A549 treated with DMSO at 1 μM for 4 hours (cell line): Measurements from ENCODE around the gene DCTPP1. TPM values are rescaled to one million over a fixed set of nuclear protein-coding genes. Genes with fewer than 3 reads are reported as not detected.

Experiments used
- total RNA-seq: library from RNA; stranded (reverse); fragments of 200-300 nt; extraction: Qiagen RNA extraction; gene quantifications from 5 replicates; pipeline ENCODE4 v1.2.3, GENCODE V29; 2022; ENCODE audit warnings: low read depth

The DCTPP1 gene
- total RNA-seq, result 115 to 143 TPM (median 137 TPM) in 5 replicates

DNA sequence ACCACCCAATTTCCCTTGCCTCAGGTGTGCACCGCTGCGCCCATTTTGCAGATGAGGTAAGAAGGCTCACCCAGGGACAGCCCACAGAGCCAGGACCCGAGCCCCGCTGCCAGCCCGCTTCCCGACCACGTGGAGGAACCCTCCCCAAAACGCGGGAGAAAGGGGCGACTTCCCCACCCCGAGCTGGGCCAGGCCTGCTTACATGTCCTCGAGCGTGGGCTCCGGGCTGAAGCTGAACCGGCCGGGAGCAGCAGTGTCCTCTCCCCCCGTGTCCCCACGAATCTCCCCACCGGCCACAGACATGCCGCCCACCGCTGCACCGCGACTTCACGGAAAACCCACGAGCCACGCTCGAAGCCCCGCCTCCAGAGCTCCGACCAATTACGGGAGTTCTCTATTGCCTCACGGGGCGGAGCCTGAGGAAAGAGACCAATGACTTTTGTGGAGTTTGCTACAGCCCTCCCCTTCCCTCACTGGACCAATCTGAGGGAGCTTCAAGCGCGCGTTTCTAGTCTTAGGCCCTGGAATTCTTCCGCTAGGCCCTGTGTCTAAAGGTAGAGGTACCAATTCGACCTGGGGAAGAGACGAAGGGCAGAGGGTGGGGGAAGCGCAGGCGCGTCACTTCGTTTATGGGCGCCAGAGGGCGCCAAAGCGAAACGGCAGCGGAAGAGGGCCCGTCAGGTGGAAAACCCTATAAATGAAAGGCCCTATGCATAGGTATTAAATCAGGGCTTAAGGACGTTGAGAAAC lies at the start of gene DCTPP1:
Gene DCTPP1 (minus strand): TSS at position 353 of the 750 bp plus-strand sequence. CDS start 50 bp downstream, at position 303.

DNA sequence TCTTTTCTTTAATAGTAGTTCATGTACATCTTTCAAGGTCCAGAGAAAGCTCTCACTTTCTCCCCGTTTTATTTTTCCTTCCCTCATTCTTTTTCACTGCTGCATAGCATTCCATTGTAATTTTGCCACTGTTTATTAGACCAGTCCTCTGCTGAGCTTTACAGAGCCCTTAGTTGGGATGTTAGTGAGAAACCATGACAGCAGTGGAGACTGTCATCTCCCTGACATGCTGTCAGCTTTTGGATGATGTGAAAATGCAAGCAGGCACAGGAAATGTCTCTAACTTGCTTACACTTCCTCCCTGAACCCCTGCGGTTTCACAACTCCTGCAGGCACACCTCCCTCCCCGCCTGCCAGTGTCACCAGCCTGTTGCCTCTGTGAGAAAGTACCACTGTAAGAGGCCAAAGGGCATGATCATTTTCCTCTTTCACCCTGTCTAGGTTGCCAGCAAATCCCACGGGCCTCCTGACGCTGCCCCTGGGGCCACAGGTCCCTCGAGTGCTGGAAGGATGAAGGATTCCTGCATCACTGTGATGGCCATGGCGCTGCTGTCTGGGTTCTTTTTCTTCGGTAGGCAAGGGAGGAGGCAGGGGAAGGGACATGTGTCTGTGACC lies 42.6 kb upstream of the DCTPP1 start, which contains the start of gene ITGAL:
Gene ITGAL (plus strand): TSS at position 415 of the 615 bp plus-strand sequence. CDS start 96 bp downstream, at position 511.

DNA sequence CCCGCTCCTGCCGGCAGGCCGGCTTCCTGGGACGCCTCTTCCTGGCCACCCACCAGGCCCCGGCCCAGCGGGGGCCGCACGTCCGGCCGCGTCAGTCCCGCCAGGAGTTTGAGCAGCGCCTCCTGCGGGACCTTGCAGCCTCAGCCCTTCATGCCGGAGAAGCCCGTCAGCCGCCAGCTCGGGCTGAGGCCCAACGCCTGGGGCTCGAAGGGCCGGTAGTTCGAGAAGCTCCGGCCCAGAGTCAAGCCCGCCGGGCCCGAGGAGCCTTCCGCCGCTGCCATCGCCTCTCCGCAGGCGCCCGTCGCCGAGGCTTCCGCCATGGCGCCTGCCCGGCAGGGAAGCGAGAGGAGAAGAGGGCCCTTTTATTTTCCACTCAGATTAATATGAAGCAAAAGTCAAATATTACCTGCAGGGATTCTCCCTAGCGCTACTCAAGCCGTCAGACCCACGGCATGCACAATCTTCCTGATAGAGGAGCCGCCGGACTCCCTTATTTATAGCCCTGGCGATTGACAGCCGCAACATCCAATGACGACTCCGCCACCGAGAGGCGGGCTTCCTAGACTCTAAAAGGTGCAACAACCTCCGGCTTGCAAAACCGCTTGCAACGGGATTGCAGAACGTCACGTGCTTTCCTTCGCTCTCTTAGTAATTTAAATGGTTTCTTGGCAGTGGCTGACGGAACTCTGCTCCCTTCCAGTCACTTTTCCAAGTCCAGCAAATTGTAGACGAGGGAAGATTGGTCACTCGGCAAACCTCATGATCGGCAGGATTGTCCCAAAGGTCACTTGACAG lies 15.8 kb upstream of the DCTPP1 start, which contains the start of gene SEPHS2:
Gene SEPHS2 (minus strand): TSS at position 467 of the 795 bp plus-strand sequence. CDS start 147 bp downstream, at position 320.

DNA sequence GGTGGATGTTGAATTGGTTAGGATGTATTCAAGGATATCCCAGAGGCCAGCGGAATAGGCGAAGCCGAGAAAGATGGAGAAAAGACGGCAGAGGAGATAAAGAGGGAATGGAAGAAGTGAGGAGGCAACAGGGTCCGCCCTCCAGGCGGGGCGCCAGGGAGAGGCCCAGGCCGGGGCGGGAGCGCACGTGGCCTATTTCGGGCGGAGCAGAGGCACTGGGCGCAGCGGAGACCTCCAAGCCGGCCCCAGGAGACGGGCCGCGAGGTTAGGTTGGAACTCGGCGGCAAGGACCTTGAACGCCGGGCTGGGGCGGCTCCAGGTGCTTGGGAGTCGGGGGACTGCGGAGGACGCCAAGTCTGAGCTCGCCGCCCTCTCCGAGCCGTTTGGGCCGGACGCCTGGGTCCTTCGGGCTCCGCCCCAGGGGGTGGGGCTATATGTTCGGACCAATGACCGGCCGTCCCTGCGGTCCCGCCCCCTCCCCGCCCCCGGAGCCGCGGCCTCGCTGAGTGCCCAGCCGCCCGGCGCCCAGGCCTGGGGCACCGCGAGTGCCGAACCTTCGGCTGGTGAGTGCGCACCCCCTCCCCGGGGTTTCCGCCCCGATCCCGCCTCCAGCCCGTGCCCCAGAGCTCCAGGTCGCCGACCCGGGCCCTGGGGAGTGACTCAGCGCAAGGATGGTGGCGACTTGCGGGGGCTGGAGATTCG lies 22.6 kb downstream of the DCTPP1 start, which contains the start of gene ZNF771:
Gene ZNF771 (plus strand): TSS at position 505 of the 702 bp plus-strand sequence. CDS start 448 bp downstream, outside the sequence.

DNA sequence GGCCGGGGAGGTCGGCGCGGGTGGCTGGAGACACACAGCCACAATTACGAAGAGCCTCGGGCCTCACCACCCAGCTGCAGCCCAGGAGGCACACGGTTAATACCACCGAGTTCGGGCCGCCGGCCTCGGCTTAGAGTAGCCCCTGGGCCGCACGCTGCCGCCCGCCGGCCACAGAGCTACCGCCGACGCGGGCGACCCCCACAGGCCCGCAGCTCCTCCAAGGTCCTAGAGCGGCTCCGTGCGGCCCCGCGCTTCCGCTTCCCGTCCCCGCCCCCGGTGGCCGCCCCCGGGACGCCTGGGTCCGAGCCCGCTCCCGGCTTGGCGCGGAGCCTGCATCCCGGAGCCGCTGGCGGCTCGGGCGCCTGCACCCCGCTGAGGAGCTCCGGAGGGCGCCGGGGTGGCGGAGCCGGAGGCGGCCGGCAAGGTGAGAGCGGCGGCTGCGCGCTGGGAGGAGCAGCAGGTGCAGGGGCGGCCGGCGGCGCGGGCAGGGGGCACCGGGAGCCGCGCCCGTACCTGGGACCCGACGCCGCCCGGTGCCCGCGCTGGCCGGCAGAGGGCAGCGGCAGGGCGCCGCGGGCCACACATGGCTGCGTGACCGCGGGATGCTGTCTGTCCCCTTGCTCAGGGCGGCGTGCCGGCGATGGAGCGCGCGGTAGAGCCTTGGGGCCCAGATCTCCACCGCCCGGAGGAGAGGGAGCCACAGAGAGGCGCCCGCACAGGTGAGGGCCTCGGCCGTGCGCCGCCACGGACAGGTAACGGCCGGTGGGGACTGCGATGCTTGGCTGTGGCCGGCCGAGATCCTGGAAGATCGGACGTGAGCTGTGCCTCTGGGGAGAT lies 34.5 kb downstream of the DCTPP1 start, which contains the start of gene ZNF48:
Gene ZNF48 (plus strand): TSS at position 266 of the 837 bp plus-strand sequence. CDS start 375 bp downstream, at position 641.

DNA sequence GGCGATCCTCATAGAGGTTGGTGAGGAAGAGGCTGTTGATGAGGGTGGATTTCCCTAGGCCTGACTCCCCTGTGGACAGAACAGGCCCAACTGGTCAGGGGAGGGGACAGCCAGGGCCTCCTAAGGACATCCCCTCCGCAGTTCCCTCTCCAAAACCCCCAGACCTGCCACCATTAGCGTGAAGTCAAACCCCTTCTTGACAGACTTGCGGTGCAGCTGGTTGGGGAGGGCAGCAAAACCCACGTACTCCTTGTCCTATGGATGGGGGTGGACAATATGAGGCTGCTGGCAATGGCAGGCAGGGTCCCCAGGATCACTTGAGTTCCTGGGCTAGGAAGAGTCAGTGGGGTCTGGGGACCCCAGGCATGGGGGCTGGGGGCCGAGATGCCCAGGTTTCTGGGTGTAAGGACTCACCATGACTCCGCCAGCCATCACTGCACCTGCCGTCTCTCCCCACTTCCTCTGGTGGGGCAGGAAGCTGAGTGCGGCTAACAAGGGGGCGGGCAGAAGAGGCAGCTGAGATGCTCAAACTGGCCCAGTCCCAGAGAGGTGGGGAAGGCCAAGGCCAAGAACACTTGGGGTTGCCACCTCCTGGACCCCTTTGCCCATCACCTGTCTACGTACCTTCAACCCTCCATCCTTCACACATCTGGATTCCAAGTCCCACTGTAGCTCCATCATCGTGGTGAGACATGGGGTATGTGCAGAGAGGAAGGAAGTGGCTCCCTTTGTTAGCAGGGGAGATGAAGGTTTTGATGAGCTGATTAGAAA lies 47.5 kb downstream of the DCTPP1 start, which contains the start of gene SEPTIN1:
Gene SEPTIN1 (minus strand): TSS at position 451 of the 771 bp plus-strand sequence. CDS start 19 bp downstream, at position 432.

DNA sequence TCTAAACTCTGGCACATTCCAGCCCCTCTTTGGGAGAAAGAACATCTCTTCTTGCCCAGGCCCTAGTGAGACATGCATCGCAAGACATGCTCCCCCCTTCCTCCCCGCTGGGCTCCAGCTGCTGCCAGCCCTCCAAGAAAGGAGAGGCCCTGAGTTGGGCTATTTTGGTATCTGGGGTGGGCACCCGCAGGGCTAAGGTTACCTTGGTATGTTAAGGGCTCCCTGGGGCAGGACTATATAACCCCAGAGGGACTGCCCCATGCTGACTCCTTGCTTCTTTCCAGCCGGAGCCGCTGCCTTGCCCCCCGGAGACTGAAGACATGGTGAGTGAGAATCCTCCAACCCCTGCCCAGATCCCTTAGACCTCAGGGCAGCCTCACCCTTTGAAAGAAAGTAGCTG lies 55.3 kb downstream of the DCTPP1 start, which contains the start of gene MYL11:
Gene MYL11 (plus strand): TSS at position 265 of the 400 bp plus-strand sequence. CDS start 56 bp downstream, at position 321.

Other genes starting within 250 kb of the DCTPP1 start
- gene CORO1A, start 246.4 kb downstream of the DCTPP1 start, total RNA-seq, result 2.9 to 4.0 TPM (median 3.5 TPM) in 5 replicates
- gene BOLA2B, start 236.4 kb downstream of the DCTPP1 start, total RNA-seq, result 163 to 214 TPM (median 202 TPM) in 5 replicates
- gene SLX1A, start 236.2 kb downstream of the DCTPP1 start, total RNA-seq, result 6.8 to 22.9 TPM (median 9.4 TPM) in 5 replicates
- gene SULT1A3, start 230.8 kb downstream of the DCTPP1 start, total RNA-seq, result 5.6 to 13.9 TPM (median 9.3 TPM) in 5 replicates
- 0.66 to 3.2 TPM (median 3.0 TPM) in 5 replicates for gene NPIPB13, start 181.6 kb downstream of the DCTPP1 start, total RNA-seq
- 64.0 to 69.6 TPM (median 67.1 TPM) in 5 replicates for gene CD2BP2, start 74.7 kb downstream of the DCTPP1 start, total RNA-seq
- gene TBC1D10B, start 59.5 kb downstream of the DCTPP1 start, total RNA-seq, result 26.5 to 36.6 TPM (median 31.8 TPM) in 5 replicates
- gene MYL11, start 55.2 kb downstream of the DCTPP1 start, total RNA-seq, result 0.46 to 0.63 TPM (median 0.54 TPM) in 3 of 5 replicates, not detected in the others
- 1.4 to 2.2 TPM (median 1.7 TPM) in 5 replicates for gene SEPTIN1, start 47.5 kb downstream of the DCTPP1 start, total RNA-seq
- gene ZNF48, start 34.6 kb downstream of the DCTPP1 start, total RNA-seq, result 11.9 to 12.9 TPM (median 12.4 TPM) in 5 replicates
- 3.7 to 6.2 TPM (median 5.4 TPM) in 5 replicates for gene ZNF771, start 22.4 kb downstream of the DCTPP1 start, total RNA-seq
- gene SEPHS2, start 15.8 kb upstream of the DCTPP1 start, total RNA-seq, result 51.1 to 56.3 TPM (median 54.3 TPM) in 5 replicates
- gene ITGAL, start 42.7 kb upstream of the DCTPP1 start, total RNA-seq, result 0.12 to 0.28 TPM (median 0.21 TPM) in 4 of 5 replicates, not detected in the other
- 38.0 to 49.6 TPM (median 44.5 TPM) in 5 replicates for gene ZNF768, start 96.5 kb upstream of the DCTPP1 start, total RNA-seq
- 3.1 to 5.1 TPM (median 4.6 TPM) in 5 replicates for gene ZNF747, start 104.8 kb upstream of the DCTPP1 start, total RNA-seq
- 5.2 to 6.3 TPM (median 5.6 TPM) in 5 replicates for gene ZNF764, start 128.3 kb upstream of the DCTPP1 start, total RNA-seq
- 5.5 to 10.0 TPM (median 7.8 TPM) in 5 replicates for gene ZNF688, start 141.7 kb upstream of the DCTPP1 start, total RNA-seq
- gene ZNF785, start 155.7 kb upstream of the DCTPP1 start, total RNA-seq, result not detected in 5 replicates
- gene ZNF689, start 180.4 kb upstream of the DCTPP1 start, total RNA-seq, result 7.5 to 9.6 TPM (median 8.7 TPM) in 5 replicates
- gene PRR14, start 220.9 kb upstream of the DCTPP1 start, total RNA-seq, result 17.7 to 27.0 TPM (median 23.7 TPM) in 5 replicates
- gene FBRS, start 228.4 kb upstream of the DCTPP1 start, total RNA-seq, result 33.6 to 48.2 TPM (median 42.9 TPM) in 5 replicates